ENCODE data around the gene METTL14. TPM values are rescaled to one million over a fixed set of nuclear protein-coding genes. Genes with fewer than 3 reads are reported as not detected.
A peak's percentile ranks its signal among the peaks of the same experiment; 100 is the strongest.

METTL14 gene
- polyA plus RNA-seq, 1 donor (not counting 4 experiments of a cell fraction or from before 2014, with no cell fraction given) = 25.8 TPM

DNA sequence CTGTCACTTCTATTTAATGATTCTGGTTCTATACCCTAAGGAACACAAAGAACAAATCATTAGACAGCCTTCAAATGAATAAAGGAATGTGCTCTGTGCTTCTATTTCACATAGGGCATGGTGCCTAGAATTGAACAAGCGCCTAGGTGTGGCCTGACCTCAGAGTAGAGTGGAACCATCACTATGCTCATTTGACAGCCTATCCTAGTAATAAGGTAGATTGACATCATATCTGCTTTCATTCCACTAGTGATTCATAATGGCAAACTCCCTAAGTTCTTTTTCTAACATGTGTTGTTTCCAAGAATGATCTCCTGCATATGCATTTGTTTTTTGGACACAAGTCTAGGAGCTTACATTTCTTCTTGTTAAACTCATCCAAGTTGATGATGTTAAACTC lies 36.6 kb downstream of the METTL14 start:
- Histone ChIP-seq H3K4me1 (ENCODE audit: control insufficient read depth, extremely low read depth, insufficient read depth, low read length) (peaks cover 12% of the 10 kb centered on the region), H4K20me1 (ENCODE audit: control insufficient read depth, extremely low read depth, insufficient read depth, low read length) (no peaks in the 10 kb centered on the region), H3K79me2 (ENCODE audit: control insufficient read depth, insufficient read depth, low read length) (no peaks in the 10 kb centered on the region), H3K4me2 (ENCODE audit: control insufficient read depth, extremely low read depth, insufficient read depth, low read depth, low read length) (no peak overlapping the region), H3K9me1 (ENCODE audit: control insufficient read depth, extremely low read depth, insufficient read depth, low read length) (no peaks in the 10 kb centered on the region), H2AFZ (ENCODE audit: control insufficient read depth, low read length) (no peak overlapping the region), H3K36me3 (ENCODE audit: control insufficient read depth in 2 of 2, extremely low read depth in 1 of 2, insufficient read depth in 2 of 2, low read length in 2 of 2) (peaks cover 7 to 16% of the 10 kb centered on the region in 2 experiments), H3K27me3 (ENCODE audit: control insufficient read depth, extremely low read depth, insufficient read depth, low read length) (no peaks in the 10 kb centered on the region), H3K9me3 (ENCODE audit: control insufficient read depth, low read depth, low read length) (no peaks in the 10 kb centered on the region), H3K4me3 (ENCODE audit: control insufficient read depth in 2 of 3, extremely low read depth in 1 of 3, insufficient read depth in 2 of 3, low read depth in 1 of 3, low read length in 3 of 3) (no peak overlapping the region), H3K9ac (ENCODE audit: control insufficient read depth, extremely low read depth, insufficient read depth, low read length) (no peak overlapping the region), H3K27ac (ENCODE audit: control insufficient read depth, insufficient read depth, low read length) (no peak overlapping the region)
- TF ChIP-seq, protein P1, sequence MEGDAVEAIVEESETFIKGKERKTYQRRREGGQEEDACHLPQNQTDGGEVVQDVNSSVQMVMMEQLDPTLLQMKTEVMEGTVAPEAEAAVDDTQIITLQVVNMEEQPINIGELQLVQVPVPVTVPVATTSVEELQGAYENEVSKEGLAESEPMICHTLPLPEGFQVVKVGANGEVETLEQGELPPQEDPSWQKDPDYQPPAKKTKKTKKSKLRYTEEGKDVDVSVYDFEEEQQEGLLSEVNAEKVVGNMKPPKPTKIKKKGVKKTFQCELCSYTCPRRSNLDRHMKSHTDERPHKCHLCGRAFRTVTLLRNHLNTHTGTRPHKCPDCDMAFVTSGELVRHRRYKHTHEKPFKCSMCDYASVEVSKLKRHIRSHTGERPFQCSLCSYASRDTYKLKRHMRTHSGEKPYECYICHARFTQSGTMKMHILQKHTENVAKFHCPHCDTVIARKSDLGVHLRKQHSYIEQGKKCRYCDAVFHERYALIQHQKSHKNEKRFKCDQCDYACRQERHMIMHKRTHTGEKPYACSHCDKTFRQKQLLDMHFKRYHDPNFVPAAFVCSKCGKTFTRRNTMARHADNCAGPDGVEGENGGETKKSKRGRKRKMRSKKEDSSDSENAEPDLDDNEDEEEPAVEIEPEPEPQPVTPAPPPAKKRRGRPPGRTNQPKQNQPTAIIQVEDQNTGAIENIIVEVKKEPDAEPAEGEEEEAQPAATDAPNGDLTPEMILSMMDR (optimal IDR thresholded peaks at IDR 0.05 in 1 of 3, IDR thresholded peaks at IDR 0.05 in 1 of 3, conservative IDR thresholded peaks at IDR 0.05 in 1 of 3; ENCODE audit: extremely low read depth in 1 of 3, insufficient read depth in 2 of 3, low read length in 3 of 3) = no peak
- no peak for TF ChIP-seq EZH2 (IDR thresholded peaks at IDR 0.05; ENCODE audit: low read length)
- dilution Hi-C loops (cut with MboI; ENCODE audit: extremely low pct_ligation_motif_present, low sequenced_read_pairs) = no loop called here
- DNase-seq (ENCODE audit: low read depth, low spot score) = no peak
- FAIRE-seq = peak; percentile 13

DNA sequence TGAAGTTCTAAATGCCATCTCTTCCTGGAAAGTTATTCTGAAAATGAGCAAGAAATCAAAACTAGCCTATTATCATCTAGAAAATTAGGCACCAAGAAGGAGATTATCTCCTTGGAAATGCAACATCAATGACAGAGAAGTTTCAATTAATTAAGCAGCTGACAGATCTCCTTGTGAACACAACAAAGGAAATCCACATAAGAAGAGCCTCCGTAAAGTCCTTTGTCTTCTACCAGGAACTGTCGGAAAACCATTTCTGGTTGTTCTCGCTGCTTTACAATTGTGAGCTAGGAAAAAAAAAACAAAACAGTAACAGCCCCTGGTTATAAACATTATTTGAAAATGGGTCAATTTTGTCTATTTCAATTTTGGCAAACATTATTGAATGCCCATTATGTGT lies 38.2 kb downstream of the METTL14 start:
- Histone ChIP-seq H3K36me3 (ENCODE audit: control insufficient read depth in 2 of 2, extremely low read depth in 1 of 2, insufficient read depth in 2 of 2, low read length in 2 of 2) (peaks cover 12 to 26% of the 10 kb centered on the region in 2 experiments), H3K9ac (ENCODE audit: control insufficient read depth, extremely low read depth, insufficient read depth, low read length) (no peak overlapping the region), H2AFZ (ENCODE audit: control insufficient read depth, low read length) (no peak overlapping the region), H4K20me1 (ENCODE audit: control insufficient read depth, extremely low read depth, insufficient read depth, low read length) (no peaks in the 10 kb centered on the region), H3K4me2 (ENCODE audit: control insufficient read depth, extremely low read depth, insufficient read depth, low read depth, low read length) (no peak overlapping the region), H3K9me3 (ENCODE audit: control insufficient read depth, low read depth, low read length) (no peaks in the 10 kb centered on the region), H3K27ac (ENCODE audit: control insufficient read depth, insufficient read depth, low read length) (no peak overlapping the region), H3K4me1 (ENCODE audit: control insufficient read depth, extremely low read depth, insufficient read depth, low read length) (peaks cover 10% of the 10 kb centered on the region), H3K79me2 (ENCODE audit: control insufficient read depth, insufficient read depth, low read length) (no peaks in the 10 kb centered on the region), H3K27me3 (ENCODE audit: control insufficient read depth, extremely low read depth, insufficient read depth, low read length) (no peaks in the 10 kb centered on the region), H3K9me1 (ENCODE audit: control insufficient read depth, extremely low read depth, insufficient read depth, low read length) (no peaks in the 10 kb centered on the region), H3K4me3 (ENCODE audit: control insufficient read depth in 2 of 3, extremely low read depth in 1 of 3, insufficient read depth in 2 of 3, low read depth in 1 of 3, low read length in 3 of 3) (no peak overlapping the region)
- dilution Hi-C loops (cut with MboI; ENCODE audit: extremely low pct_ligation_motif_present, low sequenced_read_pairs) = no loop called here
- TF ChIP-seq EZH2 (IDR thresholded peaks at IDR 0.05; ENCODE audit: low read length) = no peak
- TF ChIP-seq, protein P1 (optimal IDR thresholded peaks at IDR 0.05 in 1 of 3, IDR thresholded peaks at IDR 0.05 in 1 of 3, conservative IDR thresholded peaks at IDR 0.05 in 1 of 3; ENCODE audit: extremely low read depth in 1 of 3, insufficient read depth in 2 of 3, low read length in 3 of 3) = no peak
- DNase-seq (ENCODE audit: low read depth, low spot score) (no peak), FAIRE-seq (no peak)
